Measurements from ENCODE around the gene CNIH3. TPM values are rescaled to one million over a fixed set of nuclear protein-coding genes. Genes with fewer than 3 reads are reported as not detected.

Gene CNIH3
- total RNA-seq, 2 experiments from 2014 or later, result 1.5 to 2.5 TPM

- ChIA-PET CTCF (no interaction called here), POLR2A (no interaction called here)
- Mint-ChIP-seq H3K27me3 (ENCODE audit: low read depth) (peaks cover 4% of the 10 kb centered on the region), H3K9me3 (ENCODE audit: insufficient read depth) (no peaks in the 10 kb centered on the region), H3K4me3 (no peak overlapping the region), H3K27ac (no peak overlapping the region), H3K36me3 (ENCODE audit: low read depth) (no peaks in the 10 kb centered on the region), H3K4me1 (ENCODE audit: low read depth) (peaks cover 24% of the 10 kb centered on the region)
- ATAC-seq (no peak), DNase-seq (no peak)
Observed at GRCh38 chr1:224732377-224733026, 116.4 kb downstream of the CNIH3 start.

- peaks cover 24% of the 10 kb centered on the region for H3K4me1 Mint-ChIP-seq (ENCODE audit: low read depth)
- no peak overlapping the region for H3K4me3 Mint-ChIP-seq
- H3K27ac Mint-ChIP-seq, result no peak overlapping the region
- ChIA-PET CTCF (no interaction called here), POLR2A (no interaction called here)
- no peaks in the 10 kb centered on the region for H3K36me3 Mint-ChIP-seq (ENCODE audit: low read depth)
- no peak for ATAC-seq
- peaks cover 4% of the 10 kb centered on the region for H3K27me3 Mint-ChIP-seq (ENCODE audit: low read depth)
- no peak for DNase-seq
- no peaks in the 10 kb centered on the region for H3K9me3 Mint-ChIP-seq (ENCODE audit: insufficient read depth)
Observed at GRCh38 chr1:224733027-224733911, 117.2 kb downstream of the CNIH3 start.

- peak; percentile 12 for ATAC-seq
- Mint-ChIP-seq H3K36me3 (ENCODE audit: low read depth) (no peaks in the 10 kb centered on the region), H3K27ac (no peak overlapping the region), H3K9me3 (ENCODE audit: insufficient read depth) (no peaks in the 10 kb centered on the region), H3K4me1 (ENCODE audit: low read depth) (peaks cover 24% of the 10 kb centered on the region), H3K4me3 (no peak overlapping the region), H3K27me3 (ENCODE audit: low read depth) (peaks cover 2% of the 10 kb centered on the region)
- ChIA-PET POLR2A (no interaction called here), CTCF (no interaction called here)
- no peak for DNase-seq
Observed at GRCh38 chr1:224734261-224734935, 118.3 kb downstream of the CNIH3 start.

GRCh38 chr1:224735159-224735558 lies 119.0 kb downstream of the CNIH3 start:
- H3K27ac Mint-ChIP-seq, result no peak overlapping the region
- peak overlapping the region; percentile 6 for H3K4me3 Mint-ChIP-seq
- H3K27me3 Mint-ChIP-seq (ENCODE audit: low read depth), result no peaks in the 10 kb centered on the region
- ATAC-seq (peak; percentile 79), DNase-seq (peak; percentile 51)
- no peaks in the 10 kb centered on the region for H3K36me3 Mint-ChIP-seq (ENCODE audit: low read depth)
- ChIA-PET CTCF (interaction anchor here (0.7 kb wide), 1 partner anchor 223 kb away, joined by 4 read pairs; no protein-coding TSS in a partner anchor), POLR2A (no interaction called here)
- peaks cover 24% of the 10 kb centered on the region for H3K4me1 Mint-ChIP-seq (ENCODE audit: low read depth)
- H3K9me3 Mint-ChIP-seq (ENCODE audit: insufficient read depth), result no peaks in the 10 kb centered on the region

- H3K9me3 Mint-ChIP-seq (ENCODE audit: insufficient read depth), result no peaks in the 10 kb centered on the region
- peaks cover 24% of the 10 kb centered on the region for H3K4me1 Mint-ChIP-seq (ENCODE audit: low read depth)
- H3K4me3 Mint-ChIP-seq, result no peak overlapping the region
- ChIA-PET CTCF (interaction anchor here (0.7 to 1.1 kb wide), 3 partner anchors 35 to 115 kb away, joined by 3 read pairs; no protein-coding TSS in a partner anchor), POLR2A (interaction anchor here (0.5 kb wide), 1 partner anchor 1055 kb away, joined by 3 read pairs; no protein-coding TSS in a partner anchor)
- H3K27me3 Mint-ChIP-seq (ENCODE audit: low read depth), result peaks cover 5% of the 10 kb centered on the region
- H3K27ac Mint-ChIP-seq, result no peak overlapping the region
- no peak for DNase-seq
- no peak for ATAC-seq
- H3K36me3 Mint-ChIP-seq (ENCODE audit: low read depth), result no peaks in the 10 kb centered on the region
Observed at GRCh38 chr1:224736619-224737352, 120.7 kb downstream of the CNIH3 start.

- H3K4me3 Mint-ChIP-seq, result no peak overlapping the region
- DNase-seq (no peak), ATAC-seq (no peak)
- H3K27ac Mint-ChIP-seq, result no peak overlapping the region
- POLR2A ChIA-PET, result no interaction called here
- CTCF ChIA-PET, result interaction anchor here (1.1 kb wide), 1 partner anchor 114 kb away, joined by 3 read pairs; no protein-coding TSS in a partner anchor
- H3K36me3 Mint-ChIP-seq (ENCODE audit: low read depth), result no peaks in the 10 kb centered on the region
- peaks cover 24% of the 10 kb centered on the region for H3K4me1 Mint-ChIP-seq (ENCODE audit: low read depth)
- H3K9me3 Mint-ChIP-seq (ENCODE audit: insufficient read depth), result no peaks in the 10 kb centered on the region
- H3K27me3 Mint-ChIP-seq (ENCODE audit: low read depth), result peaks cover 5% of the 10 kb centered on the region
Observed at GRCh38 chr1:224737353-224737727, 121.2 kb downstream of the CNIH3 start.

- H3K27ac Mint-ChIP-seq, result no peak overlapping the region
Observed at GRCh38 chr1:224739303-224739996, 123.3 kb downstream of the CNIH3 start.

GRCh38 chr1:224739997-224740684 lies 124.0 kb downstream of the CNIH3 start:
- ATAC-seq (no peak), DNase-seq (no peak)
- ChIA-PET POLR2A (interaction anchor here (0.8 kb wide), 1 partner anchor 12 kb away, joined by 4 read pairs; no protein-coding TSS in a partner anchor), CTCF (interaction anchor here (1.8 kb wide), 1 partner anchor 227 kb away, joined by 4 read pairs; no protein-coding TSS in a partner anchor)
- Mint-ChIP-seq H3K36me3 (ENCODE audit: low read depth) (no peaks in the 10 kb centered on the region), H3K4me3 (no peak overlapping the region), H3K4me1 (ENCODE audit: low read depth) (peaks cover 12% of the 10 kb centered on the region), H3K27ac (no peak overlapping the region), H3K27me3 (ENCODE audit: low read depth) (peaks cover 5% of the 10 kb centered on the region), H3K9me3 (ENCODE audit: insufficient read depth) (no peaks in the 10 kb centered on the region)

More at GRCh38 chr1:224739303-224739996, 123.3 kb downstream of the CNIH3 start:
- H3K27me3 Mint-ChIP-seq (ENCODE audit: low read depth), result peaks cover 5% of the 10 kb centered on the region
- DNase-seq (no peak), ATAC-seq (no peak)
- no peak overlapping the region for H3K4me3 Mint-ChIP-seq
- ChIA-PET POLR2A (interaction anchor here (0.6 to 0.8 kb wide), 2 partner anchors 12 to 256 kb away, joined by 3 to 4 read pairs; no protein-coding TSS in a partner anchor), CTCF (interaction anchor here (1.8 kb wide), 1 partner anchor 226 kb away, joined by 4 read pairs; no protein-coding TSS in a partner anchor)
- no peaks in the 10 kb centered on the region for H3K9me3 Mint-ChIP-seq (ENCODE audit: insufficient read depth)
- peaks cover 17% of the 10 kb centered on the region for H3K4me1 Mint-ChIP-seq (ENCODE audit: low read depth)
- H3K36me3 Mint-ChIP-seq (ENCODE audit: low read depth), result no peaks in the 10 kb centered on the region

GRCh38 chr1:224740685-224741052 lies 124.6 kb downstream of the CNIH3 start:
- POLR2A ChIA-PET, result interaction anchor here (0.8 kb wide), 1 partner anchor 13 kb away, joined by 4 read pairs; no protein-coding TSS in a partner anchor
- no peak for ATAC-seq
- CTCF ChIA-PET, result no interaction called here

GRCh38 chr1:224742349-224742748 lies 126.2 kb downstream of the CNIH3 start:
- ATAC-seq (no peak), DNase-seq (no peak)
- ChIA-PET CTCF (no interaction called here), POLR2A (no interaction called here)
- H3K36me3 Mint-ChIP-seq (ENCODE audit: low read depth), result no peaks in the 10 kb centered on the region
- H3K27ac Mint-ChIP-seq, result no peak overlapping the region
- H3K4me3 Mint-ChIP-seq, result no peak overlapping the region
- peaks cover 17% of the 10 kb centered on the region for H3K4me1 Mint-ChIP-seq (ENCODE audit: low read depth)
- H3K9me3 Mint-ChIP-seq (ENCODE audit: insufficient read depth), result no peaks in the 10 kb centered on the region
- peaks cover 5% of the 10 kb centered on the region for H3K27me3 Mint-ChIP-seq (ENCODE audit: low read depth)

More at GRCh38 chr1:224740685-224741052, 124.6 kb downstream of the CNIH3 start:
- Mint-ChIP-seq H3K9me3 (ENCODE audit: insufficient read depth) (no peaks in the 10 kb centered on the region), H3K36me3 (ENCODE audit: low read depth) (no peaks in the 10 kb centered on the region), H3K4me1 (ENCODE audit: low read depth) (peaks cover 14% of the 10 kb centered on the region), H3K4me3 (no peak overlapping the region), H3K27ac (no peak overlapping the region), H3K27me3 (ENCODE audit: low read depth) (peaks cover 5% of the 10 kb centered on the region)
- DNase-seq, result no peak
